Glutamatergic neuron (in vitro differentiated cells): Measurements from ENCODE around the gene VSTM2B. TPM values are rescaled to one million over a fixed set of nuclear protein-coding genes. Genes with fewer than 3 reads are reported as not detected.
"Not testable (repeated sequence)": the region's sequence is repeated elsewhere in the genome, so short reads cannot be mapped to it uniquely, and the experiment has no call there.

Experiments used
- DNase-seq: peaks from one replicate; pipeline ENCODE4 v3.0.0; 2022
- H3K27ac Mint-ChIP-seq: one replicate; pipeline ENCODE4 v1.8.0; 2020; ENCODE audit warnings: mild to moderate bottlenecking, mixed read lengths, inconsistent platforms; ENCODE audit not compliant: unreplicated experiment
- H3K27me3 Mint-ChIP-seq: one replicate; pipeline ENCODE4 v1.8.0; 2020; ENCODE audit warnings: mild to moderate bottlenecking, moderate library complexity, mixed read lengths, inconsistent platforms; ENCODE audit not compliant: unreplicated experiment
- H3K36me3 Mint-ChIP-seq: one replicate; pipeline ENCODE4 v1.8.0; 2020; ENCODE audit warnings: mild to moderate bottlenecking, mixed read lengths, inconsistent platforms; ENCODE audit not compliant: unreplicated experiment
- H3K4me1 Mint-ChIP-seq: one replicate; pipeline ENCODE4 v1.8.0; 2020; ENCODE audit warnings: mild to moderate bottlenecking, low read depth, mixed read lengths, inconsistent platforms; ENCODE audit not compliant: unreplicated experiment
- H3K4me3 Mint-ChIP-seq: one replicate; pipeline ENCODE4 v1.8.0; 2020; ENCODE audit warnings: mild to moderate bottlenecking, mixed read lengths, inconsistent platforms; ENCODE audit not compliant: unreplicated experiment
- H3K9me3 Mint-ChIP-seq: one replicate; pipeline ENCODE4 v1.8.0; 2020; ENCODE audit warnings: mild to moderate bottlenecking, moderate library complexity, mixed read lengths, inconsistent platforms; ENCODE audit not compliant: unreplicated experiment
- CTCF ChIP-seq: fragments of 200-600 bp; sonication (generic); IDR thresholded peaks from one replicate; pipeline ENCODE4 v1.5.0; 2021; ENCODE audit not compliant: partially characterized antibody, unreplicated experiment
- total RNA-seq: library from RNA; stranded (reverse); fragmentation: NEBNext Ultra II Directional; extraction: Animal tissue kit (Norgen Biotek cat#: 25700); gene quantifications from one replicate; pipeline ENCODE4 v1.2.1, GENCODE V29; 2021; ENCODE audit not compliant: unreplicated experiment

Gene VSTM2B
- total RNA-seq, 1 donor from 2014 or later, result 16.6 TPM

DNA sequence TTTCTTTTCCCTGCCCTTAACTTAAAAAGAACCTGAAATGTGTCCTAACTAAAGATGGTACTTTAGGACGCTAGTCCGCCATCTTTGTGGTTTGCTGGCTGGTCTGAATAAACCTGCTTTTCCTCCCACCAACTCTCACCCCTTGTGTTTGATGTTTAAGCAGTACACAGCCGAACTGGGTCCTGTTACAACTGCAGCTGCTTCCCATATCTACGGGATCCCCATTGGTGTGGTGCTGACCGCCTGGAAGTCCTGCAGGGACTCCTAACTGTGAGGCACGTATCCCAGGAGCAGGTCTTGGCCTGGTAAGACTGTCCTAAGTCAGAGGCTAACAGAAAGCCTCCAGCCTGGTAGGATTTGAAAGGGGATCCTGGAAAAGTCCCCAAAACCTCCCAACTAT lies 40.9 kb upstream of the VSTM2B start:
- no peak for TF ChIP-seq CTCF
- Mint-ChIP-seq H3K27me3 (peaks cover 3% of the 10 kb centered on the region), H3K27ac (no peak overlapping the region), H3K4me1 (no peaks in the 10 kb centered on the region), H3K9me3 (peaks cover 15% of the 10 kb centered on the region), H3K4me3 (no peak overlapping the region), H3K36me3 (peaks cover 10% of the 10 kb centered on the region)
- DNase-seq, result no peak

DNA sequence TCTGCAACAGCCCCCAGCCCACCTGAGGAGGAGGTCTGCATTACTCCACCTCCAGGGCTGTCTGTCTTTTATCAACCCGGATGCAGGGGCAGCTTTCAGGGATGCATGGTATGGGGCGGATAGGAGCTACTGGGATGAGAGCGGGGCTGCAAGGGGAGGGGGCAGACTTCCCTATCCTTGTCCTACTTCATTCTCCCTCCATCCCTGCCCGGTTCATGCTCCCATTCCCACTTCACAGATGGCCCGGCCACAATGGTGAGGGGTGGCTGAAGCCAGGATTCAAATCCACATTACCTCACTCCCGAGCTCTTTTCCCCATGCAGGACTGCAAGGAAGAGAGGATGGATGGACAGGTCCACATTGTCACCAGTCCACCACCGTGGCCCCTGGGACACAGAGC lies 40.5 kb upstream of the VSTM2B start:
- H3K27ac Mint-ChIP-seq, result no peak overlapping the region
- H3K4me3 Mint-ChIP-seq, result no peak overlapping the region
- no peak for DNase-seq
- peaks cover 8% of the 10 kb centered on the region for H3K36me3 Mint-ChIP-seq
- peaks cover 13% of the 10 kb centered on the region for H3K9me3 Mint-ChIP-seq
- H3K27me3 Mint-ChIP-seq, result peaks cover 3% of the 10 kb centered on the region
- TF ChIP-seq CTCF, result no peak
- H3K4me1 Mint-ChIP-seq, result no peaks in the 10 kb centered on the region

DNA sequence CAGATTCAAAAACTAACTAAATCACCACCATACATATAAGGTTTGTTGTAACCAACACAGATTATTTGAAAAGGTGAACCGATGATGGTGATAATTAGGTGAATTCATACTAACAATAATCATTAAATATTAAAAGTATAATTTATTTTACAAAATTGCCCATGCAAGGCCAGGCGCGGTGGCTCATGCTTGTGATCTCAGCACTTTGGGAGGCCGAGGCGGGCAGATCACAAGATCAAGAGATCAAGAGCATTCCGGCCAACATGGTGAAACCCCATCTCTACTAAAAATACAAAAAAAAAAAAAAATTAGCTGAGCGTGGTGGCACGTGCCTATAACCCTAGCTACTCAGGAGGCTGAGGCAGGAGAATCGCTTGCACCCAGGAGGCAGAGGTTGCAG lies 38.8 kb upstream of the VSTM2B start:
- not testable (repeated sequence) for DNase-seq, H3K4me1 Mint-ChIP-seq, H3K9me3 Mint-ChIP-seq, H3K27ac Mint-ChIP-seq, H3K4me3 Mint-ChIP-seq, H3K27me3 Mint-ChIP-seq, H3K36me3 Mint-ChIP-seq

DNA sequence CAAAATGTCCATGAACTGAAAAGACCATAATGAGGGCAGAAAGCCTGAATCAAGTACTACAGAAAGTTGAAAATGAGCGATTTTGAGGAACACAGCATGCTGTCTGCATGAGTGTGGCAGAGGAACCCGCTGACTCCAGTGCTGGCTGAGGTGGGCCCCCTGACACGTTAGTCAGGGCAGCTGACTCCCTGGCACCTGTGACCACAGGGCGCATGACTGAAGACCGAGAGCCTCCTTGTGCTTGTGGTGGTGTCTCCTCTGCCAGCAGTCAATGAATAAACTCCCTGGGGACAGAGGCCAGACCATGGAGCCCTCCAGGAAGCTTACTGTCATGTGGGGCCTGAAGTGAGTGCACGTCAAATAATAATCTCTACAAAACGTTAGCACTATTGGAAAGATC lies 38.4 kb upstream of the VSTM2B start:
- no peak for TF ChIP-seq CTCF
- peaks cover 2% of the 10 kb centered on the region for H3K27me3 Mint-ChIP-seq
- no peaks in the 10 kb centered on the region for H3K4me1 Mint-ChIP-seq
- H3K9me3 Mint-ChIP-seq, result peaks cover 4% of the 10 kb centered on the region
- H3K27ac Mint-ChIP-seq, result no peak overlapping the region
- DNase-seq, result no peak
- H3K4me3 Mint-ChIP-seq, result no peak overlapping the region
- peaks cover 5% of the 10 kb centered on the region for H3K36me3 Mint-ChIP-seq

- no peak for TF ChIP-seq CTCF
- peaks cover 2% of the 10 kb centered on the region for H3K27me3 Mint-ChIP-seq
- no peak overlapping the region for H3K4me3 Mint-ChIP-seq
- H3K4me1 Mint-ChIP-seq, result no peaks in the 10 kb centered on the region
- peaks cover 4% of the 10 kb centered on the region for H3K9me3 Mint-ChIP-seq
- H3K36me3 Mint-ChIP-seq, result peaks cover 5% of the 10 kb centered on the region
- no peak overlapping the region for H3K27ac Mint-ChIP-seq
- DNase-seq, result no peak
Observed at GRCh38 chr19:29488316-29488715, 37.5 kb upstream of the VSTM2B start.
